OCI-LY7 (cell line): ENCODE measurements around the gene CPNE4. TPM values are rescaled to one million over a fixed set of nuclear protein-coding genes. Genes with fewer than 3 reads are reported as not detected.

ENCODE experiments used
- BruUV-seq: library from RNA; stranded (reverse); fragments of 400-500 nt; replicated peaks from 2 replicates; lab custom pipeline; 2021; lab: Mats Ljungman, UMichigan
- CTCF ChIA-PET: fragments of 300-600 bp; sonication (Branson Sonifier 250); formaldehyde crosslinking; loops from one replicate; lab custom pipeline; 2022; ENCODE audit warnings: antibody characterized with exemption; ENCODE audit not compliant: unreplicated experiment; lab: Charles Lee
- POLR2A ChIA-PET: fragments of 300-600 bp; sonication (Branson Sonifier 250); formaldehyde crosslinking; loops from one replicate; lab custom pipeline; 2022; ENCODE audit warnings: antibody characterized with exemption; lab: Charles Lee
- DNase-seq: peaks from one replicate; pipeline ENCODE4 v3.0.0-alpha.2; 2015; ENCODE audit warnings: low spot score
- H2AFZ ChIP-seq: fragments of 200-600 bp; sonication (generic), shearing (Covaris generic); 2 replicates; pipeline ENCODE4 v1.6.1; 2014; ENCODE audit warnings: mild to moderate bottlenecking, antibody characterized with exemption, low read length, moderate library complexity
- H3K27ac ChIP-seq: fragments of 200-600 bp; sonication (generic); 2 replicates; pipeline ENCODE4 v1.5.1; 2014; ENCODE audit warnings: mixed run types, low read depth, mild to moderate bottlenecking, moderate library complexity, low read length, inconsistent platforms; ENCODE audit not compliant: poor library complexity, severe bottlenecking
- H3K36me3 ChIP-seq: fragments of 200-600 bp; sonication (generic); 2 replicates; pipeline ENCODE4 v1.6.1; 2014; ENCODE audit warnings: mild to moderate bottlenecking, antibody characterized with exemption, low read length, moderate library complexity, mixed read lengths; ENCODE audit not compliant: insufficient read depth
- H3K4me1 ChIP-seq: fragments of 200-600 bp; sonication (generic); 2 replicates; pipeline ENCODE4 v1.5.1; 2014; ENCODE audit warnings: mild to moderate bottlenecking, low read length; ENCODE audit not compliant: insufficient read depth, poor library complexity, severe bottlenecking
- H3K4me2 ChIP-seq: fragments of 200-600 bp; sonication (generic); 2 replicates; pipeline ENCODE4 v1.6.1; 2014; ENCODE audit warnings: mild to moderate bottlenecking, low read length
- H3K4me3 ChIP-seq: fragments of 200-600 bp; sonication (generic); 2 replicates; pipeline ENCODE4 v1.5.1; 2014; ENCODE audit warnings: mild to moderate bottlenecking, low read depth, low read length; ENCODE audit not compliant: poor library complexity, severe bottlenecking
- H3K79me2 ChIP-seq: fragments of 200-600 bp; sonication (generic); 2 replicates; pipeline ENCODE4 v1.6.1; 2016; ENCODE audit warnings: low read depth, mild to moderate bottlenecking, low read length, moderate library complexity, mixed read lengths; ENCODE audit not compliant: insufficient read depth
- H3K9me2 ChIP-seq: fragments of 200-600 bp; sonication (generic); 2 replicates; pipeline ENCODE4 v1.6.1; 2016; ENCODE audit warnings: mild to moderate bottlenecking, low read length, mixed read lengths; ENCODE audit not compliant: insufficient read depth
- H3K9me3 ChIP-seq: fragments of 200-600 bp; sonication (generic); 2 replicates; pipeline ENCODE4 v1.6.1; 2014; ENCODE audit warnings: mild to moderate bottlenecking, mixed run types, low read length, mixed read lengths
- H4K20me1 ChIP-seq: fragments of 200-600 bp; sonication (generic); 2 replicates; pipeline ENCODE4 v1.6.1; 2014; ENCODE audit warnings: mild to moderate bottlenecking, antibody characterized with exemption, low read length, moderate library complexity, mixed read lengths; ENCODE audit not compliant: insufficient read depth
- CTCF ChIP-seq: fragments of 200-600 bp; sonication (generic); conservative IDR thresholded peaks from 2 replicates; pipeline ENCODE4 v1.5.1; 2014; ENCODE audit warnings: mild to moderate bottlenecking, antibody characterized with exemption, low read length, moderate library complexity, mixed read lengths
- EZH2phosphoT487 ChIP-seq: fragments of 200-600 bp; sonication (generic); IDR thresholded peaks from 2 replicates; pipeline ENCODE4 v1.6.1; 2018; ENCODE audit warnings: low read depth, borderline replicate concordance, mild to moderate bottlenecking, mixed run types, antibody characterized with exemption, low read length, moderate library complexity, mixed read lengths
- intact Hi-C: fragments of 100-400 bp; cut with micrococcal nuclease; formaldehyde crosslinking; loops from one replicate; pipeline ENCODE4 v1.10.0; 2022; ENCODE audit not compliant: unreplicated experiment
- total RNA-seq, 2 experiments: library from RNA; depleted of rRNA in 1 of 2; stranded (reverse); fragments of >200 nt in 1 of 2; shearing (Covaris generic) in 1 of 2; gene quantifications; 2 replicates each; pipeline ENCODE4 v1.2.3, GENCODE V29; 2014 to 2022

The CPNE4 gene
- total RNA-seq, 2 experiments from 2014 or later: not detected

- Histone ChIP-seq H3K4me3 (no peak overlapping the region), H3K27ac (no peak overlapping the region), H3K4me2 (no peak overlapping the region), H4K20me1 (no peaks in the 10 kb centered on the region), H3K9me2 (no peaks in the 10 kb centered on the region), H3K36me3 (no peaks in the 10 kb centered on the region), H3K9me3 (no peaks in the 10 kb centered on the region), H2AFZ (no peak overlapping the region), H3K4me1 (no peaks in the 10 kb centered on the region), H3K79me2 (no peaks in the 10 kb centered on the region)
- DNase-seq: no peak
- intact Hi-C loops: no loop called here
- CTCF ChIA-PET: no interaction called here
- POLR2A ChIA-PET: no interaction called here
- no TSS peak for BruUV-seq
- TF ChIP-seq EZH2phosphoT487: no peak
- no peak for TF ChIP-seq CTCF
Measured at GRCh38 chr3:131803113-131803512, 231.7 kb downstream of the CPNE4 start.

- intact Hi-C loops: no loop called here
- BruUV-seq: no TSS peak
- Histone ChIP-seq H3K79me2 (no peaks in the 10 kb centered on the region), H3K27ac (no peak overlapping the region), H3K9me2 (no peaks in the 10 kb centered on the region), H3K4me3 (no peak overlapping the region), H3K4me1 (no peaks in the 10 kb centered on the region), H3K9me3 (no peaks in the 10 kb centered on the region), H4K20me1 (no peaks in the 10 kb centered on the region), H2AFZ (no peak overlapping the region), H3K4me2 (no peak overlapping the region), H3K36me3 (no peaks in the 10 kb centered on the region)
- ChIA-PET CTCF (no interaction called here), POLR2A (no interaction called here)
- TF ChIP-seq CTCF: no peak
- no peak for TF ChIP-seq EZH2phosphoT487
- no peak for DNase-seq
Measured at GRCh38 chr3:131802029-131802428, 232.8 kb downstream of the CPNE4 start.

GRCh38 chr3:131801566-131801965 is 233.2 kb downstream of the CPNE4 start:
- H3K9me3 ChIP-seq: no peaks in the 10 kb centered on the region
- H3K9me2 ChIP-seq: no peaks in the 10 kb centered on the region
- no peak overlapping the region for H3K4me3 ChIP-seq
- no peak overlapping the region for H3K4me2 ChIP-seq
- no peak for DNase-seq
- intact Hi-C loops: no loop called here
- CTCF ChIA-PET: no interaction called here
- POLR2A ChIA-PET: no interaction called here
- no peaks in the 10 kb centered on the region for H3K79me2 ChIP-seq
- no peaks in the 10 kb centered on the region for H4K20me1 ChIP-seq
- H3K27ac ChIP-seq: no peak overlapping the region
- no peaks in the 10 kb centered on the region for H3K4me1 ChIP-seq
- H3K36me3 ChIP-seq: no peaks in the 10 kb centered on the region
- BruUV-seq: no TSS peak
- TF ChIP-seq EZH2phosphoT487: no peak
- TF ChIP-seq CTCF: no peak
- H2AFZ ChIP-seq: no peak overlapping the region
